ENCODE results near the gene PIGT. TPM values are rescaled to one million over a fixed set of nuclear protein-coding genes. Genes with fewer than 3 reads are reported as not detected.

Gene PIGT
- total and polyA plus RNA-seq, 2 of the 13 experiments (the other 11 are each of a cell fraction or from before 2014, with no cell fraction given) = 65.9 to 74.1 TPM

DNA sequence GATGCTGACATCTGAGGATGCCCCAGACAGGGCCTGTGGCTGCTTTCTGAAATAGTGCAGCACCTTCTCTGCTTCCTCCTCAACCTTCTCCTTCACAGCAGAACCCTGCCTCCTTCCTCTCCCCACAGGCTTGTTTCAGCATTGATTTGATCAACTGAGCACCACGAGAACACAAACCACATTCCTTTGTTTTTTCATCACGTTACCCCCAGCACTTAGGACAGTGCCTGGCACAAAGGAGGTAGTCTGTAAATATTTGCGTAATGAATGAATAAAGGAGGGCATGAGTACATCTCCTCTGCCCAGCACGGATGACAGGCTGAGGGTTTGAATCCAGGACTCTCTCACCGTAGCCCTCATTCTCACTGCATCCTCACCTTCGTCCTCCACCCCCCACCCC is 32.3 kb downstream of the PIGT start (continued):
- TF ChIP-seq, protein P1, sequence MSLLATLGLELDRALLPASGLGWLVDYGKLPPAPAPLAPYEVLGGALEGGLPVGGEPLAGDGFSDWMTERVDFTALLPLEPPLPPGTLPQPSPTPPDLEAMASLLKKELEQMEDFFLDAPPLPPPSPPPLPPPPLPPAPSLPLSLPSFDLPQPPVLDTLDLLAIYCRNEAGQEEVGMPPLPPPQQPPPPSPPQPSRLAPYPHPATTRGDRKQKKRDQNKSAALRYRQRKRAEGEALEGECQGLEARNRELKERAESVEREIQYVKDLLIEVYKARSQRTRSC (CRISPR knock-in tag; IDR thresholded peaks at IDR 0.05; ENCODE audit: low read depth) = no peak
- TF ChIP-seq FIP1L1 (IDR thresholded peaks at IDR 0.05; ENCODE audit: borderline replicate concordance, insufficient read depth, low read depth, low read length) (no peak), ZNF33A (CRISPR knock-in tag; IDR thresholded peaks at IDR 0.05; ENCODE audit: borderline replicate concordance) (no peak), RBM39 (IDR thresholded peaks at IDR 0.05; ENCODE audit: low read depth, low read length, poor library complexity, severe bottlenecking) (no peak)
- TF ChIP-seq, protein P2, sequence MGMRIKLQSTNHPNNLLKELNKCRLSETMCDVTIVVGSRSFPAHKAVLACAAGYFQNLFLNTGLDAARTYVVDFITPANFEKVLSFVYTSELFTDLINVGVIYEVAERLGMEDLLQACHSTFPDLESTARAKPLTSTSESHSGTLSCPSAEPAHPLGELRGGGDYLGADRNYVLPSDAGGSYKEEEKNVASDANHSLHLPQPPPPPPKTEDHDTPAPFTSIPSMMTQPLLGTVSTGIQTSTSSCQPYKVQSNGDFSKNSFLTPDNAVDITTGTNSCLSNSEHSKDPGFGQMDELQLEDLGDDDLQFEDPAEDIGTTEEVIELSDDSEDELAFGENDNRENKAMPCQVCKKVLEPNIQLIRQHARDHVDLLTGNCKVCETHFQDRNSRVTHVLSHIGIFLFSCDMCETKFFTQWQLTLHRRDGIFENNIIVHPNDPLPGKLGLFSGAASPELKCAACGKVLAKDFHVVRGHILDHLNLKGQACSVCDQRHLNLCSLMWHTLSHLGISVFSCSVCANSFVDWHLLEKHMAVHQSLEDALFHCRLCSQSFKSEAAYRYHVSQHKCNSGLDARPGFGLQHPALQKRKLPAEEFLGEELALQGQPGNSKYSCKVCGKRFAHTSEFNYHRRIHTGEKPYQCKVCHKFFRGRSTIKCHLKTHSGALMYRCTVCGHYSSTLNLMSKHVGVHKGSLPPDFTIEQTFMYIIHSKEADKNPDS (CRISPR knock-in tag; IDR thresholded peaks at IDR 0.05) = no peak

DNA sequence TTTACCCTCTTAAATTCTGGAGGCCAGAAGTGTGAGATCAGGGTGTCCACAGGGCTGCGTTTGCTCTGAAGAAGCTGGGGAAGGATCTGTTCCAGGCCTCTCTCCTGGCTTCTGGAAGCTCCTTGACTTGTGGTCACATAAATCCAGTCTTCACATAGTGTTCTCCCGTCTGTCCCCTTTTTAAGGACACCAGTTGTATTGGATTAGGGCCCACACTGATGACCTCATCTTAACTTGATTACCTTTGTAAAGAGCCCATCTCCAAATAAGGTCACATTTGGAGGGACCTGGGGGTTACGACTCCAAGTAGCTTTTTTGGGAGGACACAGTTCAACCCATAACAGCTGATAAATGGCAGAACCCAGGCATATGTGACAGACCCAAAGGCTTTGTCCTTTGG is 33.6 kb downstream of the PIGT start:
- no peak for TF ChIP-seq AGO2 (optimal IDR thresholded peaks at IDR 0.05; ENCODE audit: low read depth, low read length)
- peak; percentile 90 for TF ChIP-seq ATF7 (IDR thresholded peaks at IDR 0.05)
- TF ChIP-seq ATF7 (CRISPR knock-in tag; IDR thresholded peaks at IDR 0.05) = no peak
- TF ChIP-seq, protein P3, sequence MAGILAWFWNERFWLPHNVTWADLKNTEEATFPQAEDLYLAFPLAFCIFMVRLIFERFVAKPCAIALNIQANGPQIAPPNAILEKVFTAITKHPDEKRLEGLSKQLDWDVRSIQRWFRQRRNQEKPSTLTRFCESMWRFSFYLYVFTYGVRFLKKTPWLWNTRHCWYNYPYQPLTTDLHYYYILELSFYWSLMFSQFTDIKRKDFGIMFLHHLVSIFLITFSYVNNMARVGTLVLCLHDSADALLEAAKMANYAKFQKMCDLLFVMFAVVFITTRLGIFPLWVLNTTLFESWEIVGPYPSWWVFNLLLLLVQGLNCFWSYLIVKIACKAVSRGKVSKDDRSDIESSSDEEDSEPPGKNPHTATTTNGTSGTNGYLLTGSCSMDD (CRISPR knock-in tag; IDR thresholded peaks at IDR 0.05) = no peak
- intact Hi-C loops (cut with micrococcal nuclease; ENCODE audit: unreplicated experiment) = no loop called here
- Histone ChIP-seq H3K27me3 (ENCODE audit: control insufficient read depth in 1 of 2, insufficient read depth in 2 of 2, low read length in 2 of 2) (no peaks in the 10 kb centered on the region), H3K4me1 (ENCODE audit: insufficient read depth, low read length) (peaks cover 6% of the 10 kb centered on the region), H4K20me1 (ENCODE audit: insufficient read depth, low read length) (no peaks in the 10 kb centered on the region), H3K79me2 (ENCODE audit: insufficient read depth, low read length) (no peaks in the 10 kb centered on the region), H3K9me3 (ENCODE audit: low read length) (no peaks in the 10 kb centered on the region), H2AFZ (ENCODE audit: low read length) (no peak overlapping the region), H3K4me3 (replicated peaks in 1 of 3; ENCODE audit: insufficient read depth in 1 of 3, low read depth in 2 of 3, low read length in 3 of 3) (no peak overlapping the region), H3K27ac (ENCODE audit: extremely low read length, insufficient read depth, low read length) (no peak overlapping the region), H3K4me2 (ENCODE audit: low read depth, low read length) (no peak overlapping the region), H3K9ac (ENCODE audit: insufficient read depth, low read depth, low read length) (no peak overlapping the region), H3K36me3 (replicated peaks in 1 of 2; ENCODE audit: control insufficient read depth in 1 of 2, insufficient read depth in 2 of 2, low read length in 2 of 2) (no peaks in the 10 kb centered on the region)
- ChIA-PET POLR2A (no interaction called here), CTCF (ENCODE audit: low intra/inter-chr PET ratio, low total read pairs) (interaction anchor here (1.5 to 2.1 kb wide), 3 partner anchors 127 to 143 kb away, joined by 6 to 15 read pairs (median 7); partner anchors contain the start of gene RBPJL)
- DNase-seq (ENCODE audit: low spot score) = no peak
- no TSS peak for BruUV-seq (replicated peaks)
- in situ Hi-C loops (cut with HindIII; ENCODE audit: extremely low pct_ligation_motif_present, low pct_unique_long_range_greater_than_20kb) = no loop called here
- no peak for ATAC-seq
- 31% methylated on average over 3 of the region's 3 CpGs for WGBS (ENCODE audit: low lambda C conversion rate)
- no peak for FAIRE-seq

All from HepG2 (cell line).